Measurements from ENCODE around the gene HPS4. TPM values are rescaled to one million over a fixed set of nuclear protein-coding genes. Genes with fewer than 3 reads are reported as not detected.
"Not testable (repeated sequence)": the region's sequence is repeated elsewhere in the genome, so short reads cannot be mapped to it uniquely, and the experiment has no call there.

Gene HPS4
- total RNA-seq, 1 donor from 2014 or later = 30.2 TPM

GRCh38 chr22:26439559-26439958 is 44.0 kb downstream of the HPS4 start:
- no peak for DNase-seq

DNA sequence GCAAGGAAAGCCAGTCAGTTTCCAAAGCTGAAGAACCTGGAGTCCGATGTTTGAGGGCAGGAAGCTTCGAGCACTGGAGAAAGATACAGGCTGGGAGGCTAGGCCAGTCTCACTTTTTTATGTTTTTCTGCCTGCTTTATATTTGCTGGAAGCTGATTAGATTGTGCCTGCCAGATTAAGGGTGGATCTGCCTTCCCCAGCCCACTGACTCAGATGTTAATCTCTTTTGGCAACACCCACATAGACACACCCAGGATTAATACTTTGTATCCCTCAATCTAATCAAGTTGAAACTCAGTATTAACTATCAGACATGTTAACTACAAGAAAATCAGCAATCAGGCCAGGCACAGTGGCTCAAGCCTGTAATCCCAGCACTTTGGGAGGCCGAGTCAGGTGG is 44.8 kb downstream of the HPS4 start:
- not testable (repeated sequence) for DNase-seq

- no peak for DNase-seq
These were observed 45.7 kb downstream of the HPS4 start for GRCh38 chr22:26437694-26438392.

- DNase-seq = no peak
These were observed 46.6 kb downstream of the HPS4 start for GRCh38 chr22:26436903-26437515.

DNA sequence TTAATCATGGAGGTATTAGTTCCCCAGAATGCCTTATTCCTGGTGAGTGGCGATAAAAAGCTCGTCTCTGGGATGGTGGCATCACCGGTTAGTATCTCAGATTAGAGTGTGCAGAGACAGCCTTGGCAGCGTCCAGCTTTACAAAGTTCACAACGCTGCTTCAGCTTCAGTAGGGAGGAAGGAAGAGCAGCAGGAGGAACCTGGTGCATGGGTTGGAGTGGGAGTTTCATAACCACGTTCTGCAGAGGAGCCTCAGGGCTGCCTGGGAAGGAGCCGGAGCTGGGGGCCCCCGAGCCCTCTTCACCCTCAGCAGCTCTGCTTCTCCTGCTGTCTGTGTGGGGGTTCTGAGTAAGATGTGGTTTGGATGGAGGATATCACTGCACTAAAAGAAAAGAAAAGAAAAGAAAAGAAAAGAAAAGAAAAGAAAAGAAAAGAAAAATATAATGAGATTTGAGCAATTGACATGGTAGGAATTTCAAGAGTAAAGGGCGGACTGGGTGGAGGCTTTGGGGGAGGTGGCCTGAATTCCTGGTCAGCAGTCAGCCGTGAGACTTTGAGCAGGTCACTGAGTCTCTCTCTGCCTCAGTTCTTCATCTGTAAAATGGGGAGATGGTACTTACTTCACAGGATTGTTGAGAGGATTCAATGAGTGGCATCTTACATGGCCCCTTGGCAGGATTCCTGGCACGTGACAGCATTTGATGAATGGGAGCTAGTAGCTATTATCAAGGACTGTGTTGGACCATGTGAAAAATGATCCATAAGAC is 48.1 kb downstream of the HPS4 start:
- no peak for DNase-seq

DNA sequence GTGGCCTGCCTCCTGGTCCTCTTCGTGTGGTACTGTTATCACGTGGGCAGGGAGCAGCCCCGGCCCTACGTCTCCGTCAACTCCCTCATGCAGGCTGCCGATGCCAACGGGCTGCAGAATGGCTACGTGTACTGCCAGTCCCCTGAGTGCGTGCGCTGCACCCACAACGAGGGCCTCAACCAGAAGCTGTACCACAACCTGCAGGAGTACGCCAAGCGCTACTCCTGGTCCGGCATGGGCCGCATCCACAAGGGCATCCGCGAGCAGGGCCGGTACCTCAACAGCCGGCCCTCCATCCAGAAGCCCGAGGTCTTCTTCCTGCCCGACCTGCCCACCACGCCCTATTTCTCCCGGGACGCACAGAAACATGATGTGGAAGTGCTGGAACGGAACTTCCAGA is 49.8 kb downstream of the HPS4 start:
- DNase-seq = no peak

GRCh38 chr22:26432619-26433311 is 50.8 kb downstream of the HPS4 start:
- DNase-seq = no peak

DNA sequence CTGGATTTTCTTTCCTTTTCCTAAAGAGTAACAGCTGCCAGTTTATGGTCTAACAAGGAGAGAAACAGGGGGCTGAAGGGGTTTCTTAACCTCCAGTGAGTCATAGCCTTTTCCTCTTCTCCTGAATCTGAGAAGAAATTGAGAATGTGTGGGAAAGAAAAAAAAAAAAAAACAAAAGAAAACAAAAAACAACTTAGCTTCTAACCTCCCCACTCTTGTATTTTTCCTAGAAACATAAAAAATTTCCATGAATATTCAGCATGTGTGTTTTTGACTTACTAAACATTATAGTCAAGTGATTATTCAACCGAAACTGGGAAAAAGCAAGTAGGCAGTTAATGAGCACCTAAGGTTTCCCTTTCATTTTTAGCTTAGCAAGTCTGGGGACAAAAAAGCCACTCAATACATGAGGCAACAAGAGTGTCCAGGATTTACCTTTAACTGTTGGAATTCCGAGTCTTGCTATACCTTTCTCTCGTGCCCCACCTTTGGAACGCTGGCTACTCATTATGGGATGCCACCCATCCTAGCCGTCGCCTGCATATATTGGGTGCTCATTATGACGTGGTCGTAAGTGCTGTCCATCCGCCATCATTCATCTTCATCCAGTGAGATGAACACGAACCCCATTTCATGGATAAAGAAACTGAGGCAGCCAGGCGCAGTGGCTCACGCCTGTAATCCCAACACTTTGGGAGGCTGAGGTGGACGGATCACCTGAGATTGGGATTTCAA is 52.2 kb downstream of the HPS4 start:
- DNase-seq = no peak

DNA sequence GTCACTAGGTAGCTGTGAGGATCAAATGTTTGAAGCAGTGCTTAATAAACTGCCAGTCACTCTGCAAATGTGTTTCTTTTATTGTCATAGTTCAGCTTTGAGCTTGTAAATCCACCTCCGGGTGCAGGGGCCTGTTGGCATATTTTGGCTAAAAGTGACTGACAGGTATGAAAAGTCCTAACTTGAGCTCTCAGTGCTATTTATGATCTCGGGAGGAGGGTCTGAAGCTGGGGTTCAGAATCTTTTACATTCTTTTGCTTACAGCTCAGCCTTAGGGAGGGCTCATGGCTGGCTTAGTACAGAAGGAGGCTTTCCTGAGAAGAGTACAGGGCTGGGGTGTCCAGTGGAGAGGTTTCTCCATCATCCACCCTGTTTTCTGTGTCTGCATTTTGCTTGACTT is 53.0 kb downstream of the HPS4 start:
- no peak for DNase-seq

GRCh38 chr22:26429458-26430286 is 53.9 kb downstream of the HPS4 start:
- no peak for DNase-seq

GRCh38 chr22:26428515-26429457 is 54.8 kb downstream of the HPS4 start, which contains the start of gene ASPHD2:
Gene ASPHD2 (plus strand): TSS chr22:26429260. CDS start chr22:26433616, 4,356 bp downstream.
- DNase-seq = peak; percentile 61

DNA sequence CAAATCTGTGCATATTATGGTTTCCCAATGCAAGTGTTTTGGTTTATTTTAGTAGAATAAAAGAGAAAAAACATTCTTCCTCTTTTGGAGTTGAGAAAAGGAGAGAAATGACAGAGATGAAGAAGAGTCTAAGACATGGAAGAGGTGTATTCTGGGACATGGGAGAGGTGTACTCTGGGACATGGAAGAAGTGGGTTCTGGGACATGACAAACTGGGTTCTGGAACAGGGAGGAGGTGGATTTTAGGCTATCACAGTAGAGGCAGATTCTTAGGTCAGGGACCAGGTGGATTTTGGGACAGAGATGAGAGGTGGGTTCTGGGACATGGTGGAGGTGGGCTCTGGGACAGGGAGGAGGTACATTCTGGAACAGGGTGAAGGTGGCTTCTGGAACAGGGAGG is 56.7 kb downstream of the HPS4 start:
- no peak for DNase-seq

DNA sequence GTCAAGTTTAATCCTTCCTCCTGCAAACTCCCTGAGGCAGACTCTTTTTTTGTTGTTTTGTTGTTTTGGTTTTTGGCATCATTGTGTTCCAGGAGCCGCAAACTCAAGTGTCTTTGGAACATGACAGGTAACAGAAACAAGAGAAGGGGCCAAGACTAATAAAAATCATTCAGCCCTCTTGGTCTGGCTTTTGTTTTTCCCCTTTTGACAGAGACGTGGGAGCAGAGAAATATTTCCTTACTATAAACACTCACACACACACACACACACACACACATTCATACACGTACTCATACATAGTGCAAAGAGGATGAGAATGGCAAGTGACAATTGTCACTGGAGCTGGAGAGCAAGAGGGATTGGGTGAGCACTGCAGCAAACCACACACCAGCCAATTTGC is 65.0 kb downstream of the HPS4 start:
- DNase-seq = no peak

- DNase-seq = no peak
These were observed 66.2 kb downstream of the HPS4 start for GRCh38 chr22:26417406-26417805.

DNA sequence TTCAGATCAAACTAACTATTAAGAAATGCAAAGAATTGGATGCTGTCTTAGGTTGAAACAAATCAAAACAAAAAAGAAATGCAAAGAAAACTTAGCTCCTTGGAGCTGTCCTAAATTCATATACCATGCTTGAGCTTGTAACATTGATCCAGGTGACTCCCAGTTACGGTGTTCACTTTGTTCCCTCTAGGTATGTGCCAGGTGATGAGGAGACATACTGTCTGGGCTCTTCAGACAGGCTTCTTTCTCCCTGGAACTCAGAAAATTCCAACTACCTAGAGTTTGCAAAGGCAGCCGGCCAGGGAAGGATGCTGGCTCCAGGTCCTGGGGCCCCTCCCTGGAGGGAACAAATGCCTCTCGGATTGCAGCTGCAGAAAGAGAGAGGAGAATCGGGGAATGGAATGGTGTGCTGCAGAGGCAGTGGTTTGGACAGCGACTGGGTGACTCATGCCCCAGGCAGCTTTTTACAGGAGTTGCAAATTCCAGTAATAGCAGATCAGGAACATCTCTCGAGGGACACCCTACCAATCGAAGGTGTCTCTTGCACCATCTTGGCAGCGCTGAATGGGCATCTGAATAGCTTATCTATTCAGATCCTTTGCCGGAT is 66.8 kb downstream of the HPS4 start:
- DNase-seq = no peak

- no peak for DNase-seq
These were observed 67.3 kb downstream of the HPS4 start for GRCh38 chr22:26416256-26416655.

DNA sequence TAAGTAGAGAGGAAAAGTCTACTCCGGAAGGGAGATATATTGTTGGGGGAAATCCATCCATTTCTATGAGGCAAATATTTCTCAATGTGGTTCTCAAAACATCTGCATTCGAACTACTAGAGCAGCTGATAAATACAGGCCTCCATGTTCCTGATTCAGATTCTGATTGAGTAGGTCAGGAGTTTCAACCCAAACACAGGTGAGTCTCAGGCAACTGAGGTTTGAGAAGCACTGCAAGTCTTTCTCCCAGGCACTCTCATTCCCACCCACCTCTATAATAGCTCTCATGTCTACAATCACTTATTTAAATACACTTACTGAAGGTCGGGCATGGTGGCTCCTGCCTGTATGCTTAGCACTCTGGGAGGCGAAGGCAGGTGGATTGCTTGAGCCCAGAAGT is 69.2 kb downstream of the HPS4 start:
- DNase-seq = no peak

DNA sequence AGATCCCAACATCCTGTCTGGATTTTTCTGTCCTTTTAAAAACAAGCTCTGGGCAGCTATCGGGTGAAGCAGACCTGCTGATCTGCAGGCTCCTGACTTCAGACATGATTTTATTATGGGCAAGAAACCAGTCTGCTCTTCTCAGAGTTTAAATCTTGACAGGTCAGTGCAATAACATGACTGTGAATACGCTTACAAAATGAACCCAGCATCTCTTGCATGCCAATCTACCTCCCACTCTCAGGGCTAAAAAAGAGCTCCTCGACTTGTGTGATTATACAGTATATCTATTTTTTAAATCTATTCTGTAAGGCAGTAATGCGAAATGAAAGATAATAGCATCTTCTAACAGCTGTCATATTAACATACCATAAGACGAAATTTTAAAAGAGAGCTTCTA is 73.2 kb downstream of the HPS4 start:
- DNase-seq = no peak

- DNase-seq = no peak
These were observed 73.8 kb downstream of the HPS4 start for GRCh38 chr22:26409719-26410335.

Data from skin of body (tissue), 2 donors.